GM12874 (cell line): ENCODE data around the gene APOB.

ENCODE experiments used
- CTCF ChIP-seq: IDR thresholded peaks from 2 replicates; pipeline ENCODE4 v1.5.1; 2011; ENCODE audit warnings: low read depth, mild to moderate bottlenecking, control low read depth, low read length, moderate library complexity; ENCODE audit not compliant: insufficient read depth

APOB gene

GRCh38 chr2:21055879-21056790 lies 12.3 kb upstream of the APOB start:
- no peak for TF ChIP-seq CTCF

DNA sequence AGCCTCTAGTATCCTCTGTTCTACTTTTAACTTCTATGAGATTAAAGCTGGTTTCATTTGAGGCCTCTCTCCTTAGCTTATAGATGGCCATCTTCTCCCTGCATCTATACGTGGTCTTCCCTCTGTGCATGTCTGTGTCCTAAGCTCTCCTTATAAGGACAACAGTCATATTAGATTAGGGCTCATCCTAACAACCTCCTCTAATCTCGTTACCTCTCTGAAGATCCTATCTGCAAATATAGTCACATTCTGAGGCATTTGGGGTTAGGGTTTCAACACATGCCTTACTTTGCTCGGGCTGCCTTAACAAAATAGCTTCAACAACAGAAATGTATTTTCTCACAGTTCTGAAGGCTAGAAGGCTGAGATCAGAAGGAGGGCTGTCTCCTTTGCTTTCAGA lies 11.6 kb upstream of the APOB start:
- TF ChIP-seq CTCF = no peak

GRCh38 chr2:21054011-21054410 lies 10.1 kb upstream of the APOB start:
- no peak for TF ChIP-seq CTCF

DNA sequence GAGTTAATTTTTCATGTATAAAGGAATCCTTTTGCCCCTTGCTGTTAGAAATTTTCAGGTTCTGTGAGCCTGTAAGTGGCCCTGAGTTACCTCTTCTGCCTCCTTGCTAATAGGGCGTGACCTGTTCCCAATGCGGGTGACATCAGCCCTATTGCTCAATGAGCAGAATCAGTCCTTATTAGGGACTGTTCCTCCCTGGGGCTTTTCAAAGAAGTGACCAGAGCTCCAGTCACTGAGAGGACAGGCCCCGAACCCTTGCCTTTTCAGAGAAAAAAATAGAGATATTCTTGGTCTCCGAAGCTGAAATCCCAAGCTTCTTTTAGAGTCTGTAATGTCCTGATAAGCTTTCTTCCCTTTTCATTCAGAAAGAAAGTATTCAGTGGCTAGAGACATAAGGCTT lies 8.2 kb upstream of the APOB start:
- no peak for TF ChIP-seq CTCF

DNA sequence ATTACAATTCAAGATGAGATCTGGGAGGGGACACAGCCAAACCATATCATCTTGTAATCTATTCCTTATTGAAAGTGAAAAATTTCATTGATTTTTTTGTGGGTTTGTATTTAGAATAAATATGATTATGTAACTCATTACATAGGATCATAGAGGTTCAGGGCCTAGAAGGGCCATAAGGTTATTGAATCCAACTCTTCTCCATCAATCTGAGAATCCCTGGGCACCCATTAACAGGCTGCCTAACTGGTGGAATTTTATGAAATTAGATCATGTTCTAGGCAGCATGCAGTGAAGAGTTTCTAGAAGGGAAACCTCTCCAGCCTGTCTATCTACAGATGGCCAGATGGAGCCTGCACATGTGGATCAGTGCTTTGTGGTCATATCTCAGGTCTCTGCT lies 6.3 kb upstream of the APOB start:
- TF ChIP-seq CTCF = no peak

DNA sequence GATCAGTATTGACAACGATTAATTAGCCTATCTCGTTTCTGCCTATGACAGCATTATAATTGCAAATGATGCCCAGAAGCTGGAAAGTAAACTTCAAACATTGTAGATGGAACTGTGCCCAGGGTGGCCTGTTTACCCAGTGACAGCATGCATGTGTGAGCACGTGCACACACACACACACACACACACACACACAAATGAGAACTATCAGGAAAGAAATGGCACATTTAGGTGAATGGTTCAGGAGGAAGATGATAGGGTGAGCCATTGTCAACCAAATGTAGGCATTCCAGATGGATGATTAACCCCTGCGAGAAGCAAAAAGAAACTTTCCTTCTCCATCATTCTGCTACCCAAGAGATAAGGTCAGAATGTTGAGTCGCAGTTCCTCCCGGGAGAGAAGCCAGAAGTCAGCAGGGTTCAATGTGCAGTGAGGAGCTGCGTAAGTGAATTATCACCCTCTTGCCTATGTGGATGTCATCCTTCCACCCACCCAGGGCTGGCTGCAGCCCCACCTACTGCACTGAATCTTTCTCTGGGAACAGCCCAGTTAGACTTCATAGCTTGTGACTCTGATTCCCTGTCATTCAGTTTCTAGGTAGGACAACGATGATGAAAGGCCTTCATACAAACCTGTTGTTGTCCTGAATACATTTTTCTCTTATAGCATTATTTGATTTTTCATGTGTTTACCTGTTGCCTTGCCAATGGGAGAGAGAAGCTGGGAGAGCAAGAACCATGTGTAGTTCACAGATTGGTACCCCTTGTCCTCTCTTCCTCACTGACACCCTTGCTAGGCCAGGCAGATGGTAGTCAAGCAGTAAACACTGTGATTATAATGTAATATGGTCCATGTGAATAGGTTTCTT lies 3.5 kb upstream of the APOB start:
- TF ChIP-seq CTCF = no peak

GRCh38 chr2:21046506-21046905 lies 2.6 kb upstream of the APOB start:
- TF ChIP-seq CTCF = no peak
